ACC112 (cell line): ENCODE data around the gene SLCO3A1.

Experiments
- H2AFZ ChIP-seq: fragments of 200-600 bp; sonication (generic); one replicate; pipeline ENCODE4 v1.6.0; 2017; ENCODE audit warnings: antibody characterized with exemption, low read length; ENCODE audit not compliant: unreplicated experiment
- H3K27ac ChIP-seq: fragments of 200-600 bp; sonication (generic); 2 replicates; pipeline ENCODE4 v1.5.1; 2014; ENCODE audit warnings: low read depth, mild to moderate bottlenecking, antibody characterized with exemption, low read length, moderate library complexity
- H3K27me3 ChIP-seq: fragments of 200-600 bp; sonication (generic); 2 replicates; pipeline ENCODE4 v1.6.1; 2014; ENCODE audit warnings: mild to moderate bottlenecking, antibody characterized with exemption, low read length, moderate library complexity, mixed read lengths; ENCODE audit not compliant: insufficient read depth
- H3K36me3 ChIP-seq: fragments of 200-600 bp; sonication (generic); 2 replicates; pipeline ENCODE4 v1.6.1; 2016; ENCODE audit warnings: mild to moderate bottlenecking, antibody characterized with exemption, low read length, moderate library complexity, mixed read lengths; ENCODE audit not compliant: insufficient read depth
- H3K4me1 ChIP-seq: fragments of 200-600 bp; sonication (generic); one replicate; pipeline ENCODE4 v1.6.1; 2016; ENCODE audit warnings: low read length, mixed read lengths; ENCODE audit not compliant: insufficient read depth, unreplicated experiment, control insufficient read depth
- H3K4me3 ChIP-seq: fragments of 200-600 bp; sonication (generic); 2 replicates; pipeline ENCODE4 v1.5.1; 2014; ENCODE audit warnings: mild to moderate bottlenecking, low read depth, low read length
- H3K79me2 ChIP-seq: fragments of 200-600 bp; sonication (generic); one replicate; pipeline ENCODE4 v1.6.0; 2016; ENCODE audit warnings: low read length; ENCODE audit not compliant: control insufficient read depth, unreplicated experiment, insufficient read depth

SLCO3A1 gene

DNA sequence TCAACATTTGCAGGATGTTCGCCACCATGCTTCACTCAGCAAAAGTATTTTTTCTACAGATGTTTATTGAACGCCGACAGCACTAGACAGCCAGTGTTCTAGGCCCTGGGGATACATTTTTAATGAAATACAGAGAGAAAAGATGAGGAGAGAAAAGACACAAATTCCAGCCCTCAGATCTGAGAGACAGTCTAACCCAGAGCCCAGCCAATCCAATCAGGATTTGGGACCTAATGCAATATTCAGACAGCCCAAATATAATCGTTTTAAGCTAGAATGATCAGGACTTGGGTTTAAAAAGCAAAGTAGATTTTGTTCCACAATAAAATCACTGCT, 174.8 kb downstream of the SLCO3A1 start:
- H3K36me3 ChIP-seq, result no peaks in the 10 kb centered on the region
- H2AFZ ChIP-seq, result no peak overlapping the region
- H3K4me1 ChIP-seq, result no peaks in the 10 kb centered on the region
- H3K27ac ChIP-seq, result no peak overlapping the region
- H3K27me3 ChIP-seq, result no peaks in the 10 kb centered on the region
- peaks cover 2% of the 10 kb centered on the region for H3K79me2 ChIP-seq
- H3K4me3 ChIP-seq, result no peak overlapping the region

DNA sequence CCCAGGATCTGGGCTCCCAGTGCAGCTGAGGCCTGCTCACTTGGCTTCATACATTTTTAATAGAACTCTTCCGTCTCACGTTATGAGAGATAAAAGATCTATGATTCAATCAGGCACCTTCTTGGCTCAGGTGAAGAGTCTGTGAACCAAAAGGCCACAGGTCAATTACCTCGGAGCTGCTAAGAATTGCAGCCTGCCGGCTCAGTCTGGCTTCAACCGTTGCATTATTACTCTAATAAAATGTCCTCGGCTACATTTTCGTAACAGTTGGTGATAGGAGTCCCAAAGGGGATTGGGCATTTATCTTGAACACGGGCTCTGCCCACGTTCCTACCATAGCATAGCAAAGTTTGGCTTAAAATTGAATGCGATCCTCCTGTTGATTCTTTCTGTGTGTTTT, 176.3 kb downstream of the SLCO3A1 start:
- Histone ChIP-seq H3K4me3 (no peak overlapping the region), H3K79me2 (peaks cover 2% of the 10 kb centered on the region), H2AFZ (no peak overlapping the region), H3K36me3 (no peaks in the 10 kb centered on the region), H3K27ac (no peak overlapping the region), H3K4me1 (peaks cover 4% of the 10 kb centered on the region), H3K27me3 (no peaks in the 10 kb centered on the region)

DNA sequence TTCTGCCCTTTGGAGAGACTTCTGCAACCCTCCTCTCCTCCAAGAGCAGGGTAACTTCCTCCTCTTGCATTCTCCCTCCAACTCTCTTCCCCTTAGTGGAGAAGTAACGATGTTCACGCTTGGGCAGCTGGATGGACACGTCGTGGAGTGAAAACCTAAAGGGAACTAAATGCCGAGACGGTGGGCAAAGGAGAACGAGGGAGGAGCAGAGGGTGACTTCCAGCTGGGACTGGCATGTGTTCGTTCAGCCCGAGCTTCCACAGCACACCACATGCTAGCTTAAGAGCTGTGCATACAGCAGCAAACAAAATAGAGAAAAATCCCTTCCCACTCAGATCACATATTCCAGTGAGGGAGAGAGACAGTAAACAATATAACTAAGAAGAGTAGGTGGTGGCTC, 179.8 kb downstream of the SLCO3A1 start:
- H2AFZ ChIP-seq, result no peak overlapping the region
- H3K4me3 ChIP-seq, result no peak overlapping the region
- H3K36me3 ChIP-seq, result no peaks in the 10 kb centered on the region
- H3K79me2 ChIP-seq, result peaks cover 2% of the 10 kb centered on the region
- H3K4me1 ChIP-seq, result peaks cover 4% of the 10 kb centered on the region
- H3K27ac ChIP-seq, result no peak overlapping the region
- no peaks in the 10 kb centered on the region for H3K27me3 ChIP-seq

DNA sequence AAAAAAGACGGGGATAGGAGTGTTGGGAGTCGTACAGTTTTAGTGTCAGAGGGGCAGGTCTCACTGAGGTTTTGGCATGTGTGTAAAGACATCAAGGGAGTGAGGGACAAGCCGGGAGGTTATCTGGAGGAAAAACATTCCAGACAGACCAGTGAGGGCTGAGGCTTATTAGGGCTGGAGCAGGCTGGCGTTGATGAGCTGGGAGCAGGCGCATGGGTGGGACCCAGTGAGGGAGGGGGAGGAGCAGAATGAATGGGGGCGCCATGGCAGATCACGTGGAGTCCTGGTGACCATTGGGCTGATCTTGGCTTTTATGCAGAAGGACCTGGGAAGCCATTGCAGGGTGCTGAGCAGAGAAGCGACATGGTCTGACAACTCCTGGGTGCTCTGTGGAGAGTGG, 180.2 kb downstream of the SLCO3A1 start:
- H3K4me1 ChIP-seq, result peaks cover 4% of the 10 kb centered on the region
- H3K27ac ChIP-seq, result no peak overlapping the region
- H3K79me2 ChIP-seq, result peaks cover 2% of the 10 kb centered on the region
- no peaks in the 10 kb centered on the region for H3K27me3 ChIP-seq
- H2AFZ ChIP-seq, result no peak overlapping the region
- H3K36me3 ChIP-seq, result no peaks in the 10 kb centered on the region
- no peak overlapping the region for H3K4me3 ChIP-seq

- Histone ChIP-seq H3K27me3 (no peaks in the 10 kb centered on the region), H3K27ac (no peak overlapping the region), H3K36me3 (no peaks in the 10 kb centered on the region), H3K79me2 (peaks cover 2% of the 10 kb centered on the region), H2AFZ (no peak overlapping the region), H3K4me3 (no peak overlapping the region), H3K4me1 (peaks cover 4% of the 10 kb centered on the region)
Measured at GRCh38 chr15:92034227-92034626, 180.7 kb downstream of the SLCO3A1 start.

- peaks cover 4% of the 10 kb centered on the region for H3K4me1 ChIP-seq
- H3K36me3 ChIP-seq, result no peaks in the 10 kb centered on the region
- H3K4me3 ChIP-seq, result no peak overlapping the region
- H3K79me2 ChIP-seq, result peaks cover 2% of the 10 kb centered on the region
- no peak overlapping the region for H2AFZ ChIP-seq
- no peaks in the 10 kb centered on the region for H3K27me3 ChIP-seq
- H3K27ac ChIP-seq, result no peak overlapping the region
Measured at GRCh38 chr15:92035551-92035950, 182.0 kb downstream of the SLCO3A1 start.

DNA sequence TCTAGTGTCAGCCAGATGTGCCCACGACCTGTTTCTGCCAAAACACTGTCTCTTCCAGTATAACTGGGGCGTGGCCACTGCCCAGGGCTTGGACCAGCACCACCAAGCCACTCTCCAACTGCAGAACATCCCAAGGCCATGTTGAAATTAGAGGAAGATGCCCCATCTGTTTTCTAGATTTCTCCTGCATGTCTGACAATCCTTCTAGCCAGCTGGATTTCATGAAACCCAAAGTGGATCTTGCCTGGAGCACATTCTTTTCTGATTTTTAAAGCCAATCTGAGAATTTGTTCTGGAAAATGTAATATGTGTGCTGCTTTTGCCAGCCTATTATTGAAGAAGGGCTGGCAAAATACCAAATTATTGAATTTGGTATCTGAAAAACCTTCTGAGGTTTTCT, 182.5 kb downstream of the SLCO3A1 start:
- Histone ChIP-seq H3K4me3 (no peak overlapping the region), H3K27ac (no peak overlapping the region), H3K36me3 (no peaks in the 10 kb centered on the region), H2AFZ (no peak overlapping the region), H3K79me2 (peaks cover 2% of the 10 kb centered on the region), H3K4me1 (peaks cover 4% of the 10 kb centered on the region), H3K27me3 (no peaks in the 10 kb centered on the region)

DNA sequence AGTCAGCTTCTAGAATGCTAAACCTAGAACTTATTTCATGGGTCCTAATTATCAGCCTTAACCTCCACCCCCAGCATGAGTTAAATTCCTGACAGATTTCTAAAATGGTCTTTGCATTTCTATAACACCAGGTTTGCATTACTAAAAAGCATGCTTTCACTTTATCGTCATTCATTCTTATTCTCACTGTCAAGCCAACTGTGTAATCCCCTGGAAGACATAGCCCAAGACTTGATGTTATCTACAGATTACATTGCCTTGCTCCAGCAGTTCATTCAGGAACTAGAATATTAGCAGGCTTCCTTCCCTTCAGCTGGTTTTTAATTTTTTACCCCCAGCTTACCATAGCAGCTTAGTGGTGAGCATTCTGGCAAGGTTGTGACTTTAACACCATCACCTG, 184.0 kb downstream of the SLCO3A1 start:
- Histone ChIP-seq H3K4me3 (no peak overlapping the region), H3K27ac (no peak overlapping the region), H2AFZ (no peak overlapping the region), H3K79me2 (no peaks in the 10 kb centered on the region), H3K27me3 (no peaks in the 10 kb centered on the region), H3K36me3 (no peaks in the 10 kb centered on the region), H3K4me1 (peaks cover 4% of the 10 kb centered on the region)

DNA sequence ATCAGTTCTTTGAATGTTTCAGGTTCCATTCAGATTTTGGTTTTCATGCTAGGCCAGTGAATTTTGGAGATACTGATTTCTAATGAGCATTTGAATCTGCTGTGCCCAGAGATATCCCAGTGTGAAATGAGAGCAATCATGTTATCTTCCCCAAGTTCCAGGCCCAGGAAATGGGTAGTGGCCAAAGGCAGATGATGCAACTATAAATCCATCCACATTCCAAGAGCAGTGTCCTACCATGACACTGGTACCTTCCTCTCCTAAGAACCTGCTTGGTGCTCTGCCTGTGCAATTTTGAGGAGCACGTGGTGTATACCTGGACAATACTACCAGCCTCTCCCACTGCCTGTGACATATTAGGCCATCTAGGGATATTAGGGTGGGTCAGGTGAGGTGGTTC, 186.8 kb downstream of the SLCO3A1 start:
- Histone ChIP-seq H3K36me3 (no peaks in the 10 kb centered on the region), H3K27ac (no peak overlapping the region), H3K27me3 (no peaks in the 10 kb centered on the region), H2AFZ (no peak overlapping the region), H3K4me1 (no peaks in the 10 kb centered on the region), H3K4me3 (no peak overlapping the region), H3K79me2 (no peaks in the 10 kb centered on the region)

- no peak overlapping the region for H3K4me3 ChIP-seq
- H3K79me2 ChIP-seq, result no peaks in the 10 kb centered on the region
- no peaks in the 10 kb centered on the region for H3K4me1 ChIP-seq
- no peaks in the 10 kb centered on the region for H3K36me3 ChIP-seq
- H3K27ac ChIP-seq, result no peak overlapping the region
- H3K27me3 ChIP-seq, result no peaks in the 10 kb centered on the region
- no peak overlapping the region for H2AFZ ChIP-seq
Measured at GRCh38 chr15:92041371-92041770, 187.9 kb downstream of the SLCO3A1 start.

- Histone ChIP-seq H2AFZ (no peak overlapping the region), H3K27ac (no peak overlapping the region), H3K4me3 (no peak overlapping the region), H3K4me1 (no peaks in the 10 kb centered on the region), H3K27me3 (no peaks in the 10 kb centered on the region), H3K36me3 (no peaks in the 10 kb centered on the region), H3K79me2 (no peaks in the 10 kb centered on the region)
Measured at GRCh38 chr15:92043283-92043682, 189.8 kb downstream of the SLCO3A1 start.
